ENCODE measurements around the gene SUCO.

SUCO gene

GRCh38 chr1:172561252-172561651 is 28.3 kb downstream of the SUCO start:
- no peak overlapping the region for H2BK12ac ChIP-seq (ENCODE audit: low read length)
- H2AK5ac ChIP-seq (ENCODE audit: low read depth, low read length) = no peak overlapping the region
- H2BK5ac ChIP-seq (ENCODE audit: low read length) = no peak overlapping the region
- DNase-seq (ENCODE audit: low spot score) = no peak
- H3K18ac ChIP-seq (ENCODE audit: low read length) = no peak overlapping the region
- H4K8ac ChIP-seq (ENCODE audit: low read depth, low read length) = no peak overlapping the region
- no peak overlapping the region for H2BK15ac ChIP-seq (ENCODE audit: low read length)
- no peaks in the 10 kb centered on the region for H3K27me3 ChIP-seq (ENCODE audit: control insufficient read depth in 3 of 3, insufficient read depth in 3 of 3, low read depth in 1 of 3, low read length in 3 of 3)
- no CpG with 5 or more reads among the region's 3 CpGs for WGBS, 2 donors (ENCODE audit: extremely low coverage in 2 of 2, insufficient read length in 2 of 2, insufficient replicate concordance in 1 of 2)
- no peak overlapping the region for H2BK120ac ChIP-seq (ENCODE audit: low read depth, low read length)
- peaks cover 0 to 20% of the 10 kb centered on the region in 2 donors for H3K9me3 ChIP-seq (replicated peaks in 1 of 2; ENCODE audit: control insufficient read depth in 2 of 2, insufficient read depth in 1 of 2, low read depth in 1 of 2, low read length in 2 of 2)
- no peak overlapping the region for H3K4ac ChIP-seq (ENCODE audit: low read length)
- no peak overlapping the region for H2AFZ ChIP-seq (ENCODE audit: low read length)
- H3K27ac ChIP-seq (replicated peaks; ENCODE audit: low read length) = no peak overlapping the region
- no peak overlapping the region for H3K23ac ChIP-seq (ENCODE audit: low read depth, low read length, poor library complexity)
- peaks cover 17 to 100% of the 10 kb centered on the region in 2 donors for H3K36me3 ChIP-seq (replicated peaks in 1 of 2; ENCODE audit: control insufficient read depth in 2 of 2, insufficient read depth in 2 of 2, low read length in 2 of 2)
- no peaks in the 10 kb centered on the region for H3K79me1 ChIP-seq (ENCODE audit: low read depth, low read length)
- no peak overlapping the region for H3K4me3 ChIP-seq (ENCODE audit: low read length in 2 of 2)
- no peaks in the 10 kb centered on the region for H3K4me1 ChIP-seq (ENCODE audit: control insufficient read depth in 2 of 2, insufficient read depth in 1 of 2, low read depth in 1 of 2, low read length in 2 of 2)
- no peak overlapping the region for H3K4me2 ChIP-seq (ENCODE audit: insufficient read depth, low read length, poor library complexity, severe bottlenecking)
- no peak overlapping the region for H3K9ac ChIP-seq (ENCODE audit: low read depth, low read length, poor library complexity)
- H3K14ac ChIP-seq (ENCODE audit: low read length) = no peak overlapping the region
- no peak overlapping the region for H4K91ac ChIP-seq (ENCODE audit: low read depth, low read length, poor library complexity)

DNA sequence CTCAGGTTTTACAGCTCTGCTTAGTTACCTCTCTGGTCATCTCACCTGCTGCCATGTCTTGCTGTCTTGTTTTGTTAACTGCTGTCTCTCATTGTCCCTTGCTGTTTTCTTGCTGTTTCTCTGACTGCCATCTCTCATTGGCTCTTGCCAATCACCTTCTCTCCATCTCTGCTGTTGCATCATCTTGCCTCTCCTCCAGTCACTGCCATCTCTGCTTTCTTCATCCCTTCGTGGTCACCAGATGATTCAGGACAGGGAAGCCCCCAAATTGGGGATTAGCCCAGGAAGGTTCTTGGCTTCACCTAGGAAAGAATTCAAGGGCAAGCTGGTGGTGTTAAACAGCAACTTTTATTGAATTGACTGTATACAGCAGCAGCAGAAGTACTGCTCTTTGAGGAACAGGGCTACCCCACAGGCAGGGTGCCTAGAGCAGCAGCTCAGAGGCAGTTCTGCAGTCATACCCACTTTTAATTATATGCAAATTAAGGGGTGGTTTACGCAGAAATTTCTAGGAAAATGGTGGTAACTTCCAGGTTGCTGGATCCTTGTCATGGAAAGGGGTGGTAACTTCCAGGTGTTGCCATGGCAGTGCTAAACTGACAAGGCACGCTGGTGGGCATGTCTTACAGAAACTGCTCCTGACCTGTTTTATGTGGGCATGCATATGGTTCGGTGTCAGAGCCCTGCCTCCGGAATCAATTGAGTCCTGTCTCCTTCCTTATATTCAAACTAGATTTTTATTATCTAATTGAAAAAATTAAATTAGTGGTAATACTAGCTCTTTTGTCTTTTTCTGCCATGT is 33.4 kb downstream of the SUCO start:
- Histone ChIP-seq H2BK5ac (ENCODE audit: low read length) (no peak overlapping the region), H3K18ac (ENCODE audit: low read length) (no peak overlapping the region), H2BK12ac (ENCODE audit: low read length) (no peak overlapping the region), H2BK120ac (ENCODE audit: low read depth, low read length) (no peak overlapping the region), H2AK5ac (ENCODE audit: low read depth, low read length) (no peak overlapping the region), H3K4me3 (ENCODE audit: low read length in 2 of 2) (no peak overlapping the region), H3K4ac (ENCODE audit: low read length) (no peak overlapping the region), H3K9ac (ENCODE audit: low read depth, low read length, poor library complexity) (no peak overlapping the region), H2AFZ (ENCODE audit: low read length) (no peak overlapping the region), H4K8ac (ENCODE audit: low read depth, low read length) (no peak overlapping the region), H3K27ac (replicated peaks; ENCODE audit: low read length) (no peak overlapping the region), H3K9me3 (replicated peaks in 1 of 2; ENCODE audit: control insufficient read depth in 2 of 2, insufficient read depth in 1 of 2, low read depth in 1 of 2, low read length in 2 of 2) (peaks cover 2 to 36% of the 10 kb centered on the region in 2 donors), H3K4me1 (ENCODE audit: control insufficient read depth in 2 of 2, insufficient read depth in 1 of 2, low read depth in 1 of 2, low read length in 2 of 2) (no peaks in the 10 kb centered on the region), H2BK15ac (ENCODE audit: low read length) (no peak overlapping the region), H3K27me3 (ENCODE audit: control insufficient read depth in 3 of 3, insufficient read depth in 3 of 3, low read depth in 1 of 3, low read length in 3 of 3) (no peaks in the 10 kb centered on the region), H3K36me3 (replicated peaks in 1 of 2; ENCODE audit: control insufficient read depth in 2 of 2, insufficient read depth in 2 of 2, low read length in 2 of 2) (peaks cover 27 to 96% of the 10 kb centered on the region in 2 donors), H3K14ac (ENCODE audit: low read length) (no peak overlapping the region), H4K91ac (ENCODE audit: low read depth, low read length, poor library complexity) (no peak overlapping the region), H3K23ac (ENCODE audit: low read depth, low read length, poor library complexity) (no peak overlapping the region), H3K79me1 (ENCODE audit: low read depth, low read length) (no peaks in the 10 kb centered on the region), H3K4me2 (ENCODE audit: insufficient read depth, low read length, poor library complexity, severe bottlenecking) (no peak overlapping the region)
- whole genome bisulfite sequencing, 2 donors (ENCODE audit: extremely low coverage in 2 of 2, insufficient read length in 2 of 2, insufficient replicate concordance in 1 of 2) = no CpG with 5 or more reads among the region's 5 CpGs
- no peak for DNase-seq (ENCODE audit: low spot score)

DNA sequence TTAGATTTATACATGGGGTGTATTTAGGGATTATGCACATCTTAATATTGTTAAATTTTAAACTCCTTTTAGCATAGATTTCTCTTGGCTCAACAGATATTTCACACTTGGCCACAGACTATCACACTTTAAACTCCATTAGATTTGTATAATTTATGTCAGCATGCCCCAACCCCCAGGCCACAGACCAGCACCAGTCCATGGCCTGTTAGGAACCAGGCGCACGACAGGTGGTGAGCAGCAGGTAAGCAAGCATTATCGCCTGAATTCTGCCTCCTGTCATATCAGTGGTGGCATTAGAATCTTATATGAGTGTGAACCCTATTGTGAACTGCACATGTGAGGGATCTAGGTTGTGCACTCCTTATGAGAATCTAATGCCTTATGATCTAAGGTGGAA is 34.8 kb downstream of the SUCO start:
- Histone ChIP-seq H2AK5ac (ENCODE audit: low read depth, low read length) (no peak overlapping the region), H3K4me1 (ENCODE audit: control insufficient read depth in 2 of 2, insufficient read depth in 1 of 2, low read depth in 1 of 2, low read length in 2 of 2) (no peaks in the 10 kb centered on the region), H3K4me3 (ENCODE audit: low read length in 2 of 2) (no peak overlapping the region), H3K4ac (ENCODE audit: low read length) (no peak overlapping the region), H2BK12ac (ENCODE audit: low read length) (no peak overlapping the region), H3K4me2 (ENCODE audit: insufficient read depth, low read length, poor library complexity, severe bottlenecking) (no peak overlapping the region), H3K36me3 (replicated peaks in 1 of 2; ENCODE audit: control insufficient read depth in 2 of 2, insufficient read depth in 2 of 2, low read length in 2 of 2) (peaks cover 20 to 84% of the 10 kb centered on the region in 2 donors), H3K18ac (ENCODE audit: low read length) (no peak overlapping the region), H4K8ac (ENCODE audit: low read depth, low read length) (no peak overlapping the region), H3K79me1 (ENCODE audit: low read depth, low read length) (no peaks in the 10 kb centered on the region), H3K27ac (replicated peaks; ENCODE audit: low read length) (no peak overlapping the region), H2BK120ac (ENCODE audit: low read depth, low read length) (no peak overlapping the region), H2BK15ac (ENCODE audit: low read length) (no peak overlapping the region), H2BK5ac (ENCODE audit: low read length) (no peak overlapping the region), H3K23ac (ENCODE audit: low read depth, low read length, poor library complexity) (no peak overlapping the region), H3K14ac (ENCODE audit: low read length) (no peak overlapping the region), H3K9ac (ENCODE audit: low read depth, low read length, poor library complexity) (no peak overlapping the region), H4K91ac (ENCODE audit: low read depth, low read length, poor library complexity) (no peak overlapping the region), H2AFZ (ENCODE audit: low read length) (no peak overlapping the region), H3K27me3 (ENCODE audit: control insufficient read depth in 3 of 3, insufficient read depth in 3 of 3, low read depth in 1 of 3, low read length in 3 of 3) (no peaks in the 10 kb centered on the region), H3K9me3 (replicated peaks in 1 of 2; ENCODE audit: control insufficient read depth in 2 of 2, insufficient read depth in 1 of 2, low read depth in 1 of 2, low read length in 2 of 2) (peaks cover 2 to 34% of the 10 kb centered on the region in 2 donors)
- DNase-seq (ENCODE audit: low spot score) = no peak
- WGBS, 2 donors (ENCODE audit: extremely low coverage in 2 of 2, insufficient read length in 2 of 2, insufficient replicate concordance in 1 of 2) = no CpG with 5 or more reads among the region's 3 CpGs

GRCh38 chr1:172574080-172574479 is 41.1 kb downstream of the SUCO start:
- Histone ChIP-seq H3K23ac (ENCODE audit: low read depth, low read length, poor library complexity) (no peak overlapping the region), H2BK120ac (ENCODE audit: low read depth, low read length) (no peak overlapping the region), H3K14ac (ENCODE audit: low read length) (no peak overlapping the region), H3K4me3 (ENCODE audit: low read length in 2 of 2) (no peak overlapping the region), H3K27ac (replicated peaks; ENCODE audit: low read length) (no peak overlapping the region), H2AFZ (ENCODE audit: low read length) (no peak overlapping the region), H3K9ac (ENCODE audit: low read depth, low read length, poor library complexity) (no peak overlapping the region), H2BK5ac (ENCODE audit: low read length) (no peak overlapping the region), H3K4me1 (ENCODE audit: control insufficient read depth in 2 of 2, insufficient read depth in 1 of 2, low read depth in 1 of 2, low read length in 2 of 2) (no peaks in the 10 kb centered on the region), H3K27me3 (ENCODE audit: control insufficient read depth in 3 of 3, insufficient read depth in 3 of 3, low read depth in 1 of 3, low read length in 3 of 3) (no peaks in the 10 kb centered on the region), H3K4me2 (ENCODE audit: insufficient read depth, low read length, poor library complexity, severe bottlenecking) (no peak overlapping the region), H2AK5ac (ENCODE audit: low read depth, low read length) (no peak overlapping the region), H4K91ac (ENCODE audit: low read depth, low read length, poor library complexity) (no peak overlapping the region), H3K18ac (ENCODE audit: low read length) (no peak overlapping the region), H2BK15ac (ENCODE audit: low read length) (no peak overlapping the region), H3K79me1 (ENCODE audit: low read depth, low read length) (no peaks in the 10 kb centered on the region), H3K4ac (ENCODE audit: low read length) (no peak overlapping the region), H3K36me3 (replicated peaks in 1 of 2; ENCODE audit: control insufficient read depth in 2 of 2, insufficient read depth in 2 of 2, low read length in 2 of 2) (peaks cover 5 to 84% of the 10 kb centered on the region in 2 donors), H4K8ac (ENCODE audit: low read depth, low read length) (no peak overlapping the region), H3K9me3 (replicated peaks in 1 of 2; ENCODE audit: control insufficient read depth in 2 of 2, insufficient read depth in 1 of 2, low read depth in 1 of 2, low read length in 2 of 2) (peaks cover 2 to 12% of the 10 kb centered on the region in 2 donors), H2BK12ac (ENCODE audit: low read length) (no peak overlapping the region)
- DNase-seq (ENCODE audit: low spot score) = no peak
- no CpG with 5 or more reads among the region's 2 CpGs for WGBS, 2 donors (ENCODE audit: extremely low coverage in 2 of 2, insufficient read length in 2 of 2, insufficient replicate concordance in 1 of 2)

Measured in neuronal stem cell (in vitro differentiated cells).